IgD-negative memory B cell (primary cell): ENCODE results near the gene SLC6A18. TPM values are rescaled to one million over a fixed set of nuclear protein-coding genes. Genes with fewer than 3 reads are reported as not detected.
A peak's percentile ranks its signal among the peaks of the same experiment; 100 is the strongest.
"Not testable (repeated sequence)": the region's sequence is repeated elsewhere in the genome, so short reads cannot be mapped to it uniquely, and the experiment has no call there.

Experiments
- H3K27ac Mint-ChIP-seq, 3 donors: one replicate each; pipeline ENCODE4 v1.8.0; 2020 to 2022; ENCODE audit warnings: mild to moderate bottlenecking in 3 of 3, mixed read lengths in 3 of 3, moderate library complexity in 1 of 3
- H3K27me3 Mint-ChIP-seq: one replicate; pipeline ENCODE4 v1.8.0; 2021; ENCODE audit warnings: mixed read lengths
- H3K36me3 Mint-ChIP-seq: one replicate; pipeline ENCODE4 v1.8.0; 2020; ENCODE audit warnings: mild to moderate bottlenecking, mixed read lengths
- H3K4me1 Mint-ChIP-seq, 3 donors: one replicate each; pipeline ENCODE4 v1.8.0; 2020 to 2022; ENCODE audit warnings: mixed read lengths in 3 of 3, mild to moderate bottlenecking in 1 of 3
- H3K4me3 Mint-ChIP-seq, 4 donors: one replicate each; pipeline ENCODE4 v1.8.0; 2020 to 2022; ENCODE audit warnings: mild to moderate bottlenecking in 4 of 4, mixed read lengths in 4 of 4, moderate library complexity in 3 of 4
- H3K9me3 Mint-ChIP-seq, 3 donors: one replicate each; pipeline ENCODE4 v1.8.0; 2020 to 2021; ENCODE audit warnings: mixed read lengths in 3 of 3, mild to moderate bottlenecking in 1 of 3
- polyA plus RNA-seq: library from polyadenylated mRNA; unstranded; fragments of 300-500 nt; fragmentation: Illumina TruSeq; gene quantifications from one replicate; pipeline ENCODE4 v1.2.3, GENCODE V29; 2021

Gene SLC6A18
- polyA plus RNA-seq, 1 donor from 2014 or later = not detected

GRCh38 chr5:1270933-1271914 is 46.0 kb downstream of the SLC6A18 start:
- Mint-ChIP-seq H3K27ac (peak overlapping the region in 1 of 3 donors; percentile 73), H3K27me3 (no peaks in the 10 kb centered on the region), H3K9me3 (no peaks in the 10 kb centered on the region), H3K4me1 (peaks cover 0 to 2% (median 1%) of the 10 kb centered on the region in 3 donors), H3K36me3 (no peaks in the 10 kb centered on the region), H3K4me3 (peak overlapping the region in 1 of 4 donors; percentile 22)

- Mint-ChIP-seq H3K27ac (no peak overlapping the region), H3K4me3 (no peak overlapping the region), H3K36me3 (no peaks in the 10 kb centered on the region), H3K9me3 (no peaks in the 10 kb centered on the region), H3K4me1 (peaks cover 0 to 2% (median 1%) of the 10 kb centered on the region in 3 donors), H3K27me3 (no peaks in the 10 kb centered on the region)
These were observed 47.0 kb downstream of the SLC6A18 start for GRCh38 chr5:1272201-1272600.

- H3K4me3 Mint-ChIP-seq = no peak overlapping the region
- H3K27ac Mint-ChIP-seq = no peak overlapping the region
- no peaks in the 10 kb centered on the region for H3K27me3 Mint-ChIP-seq
- no peaks in the 10 kb centered on the region for H3K36me3 Mint-ChIP-seq
- H3K9me3 Mint-ChIP-seq = peaks cover 0 to 2% (median 0%) of the 10 kb centered on the region in 3 donors
- no peaks in the 10 kb centered on the region for H3K4me1 Mint-ChIP-seq
These were observed 48.6 kb downstream of the SLC6A18 start for GRCh38 chr5:1273745-1274144.

GRCh38 chr5:1274471-1274870 is 49.3 kb downstream of the SLC6A18 start:
- H3K36me3 Mint-ChIP-seq = no peaks in the 10 kb centered on the region
- peaks cover 0 to 2% (median 0%) of the 10 kb centered on the region in 3 donors for H3K9me3 Mint-ChIP-seq
- no peaks in the 10 kb centered on the region for H3K4me1 Mint-ChIP-seq
- no peak overlapping the region for H3K4me3 Mint-ChIP-seq
- no peaks in the 10 kb centered on the region for H3K27me3 Mint-ChIP-seq
- H3K27ac Mint-ChIP-seq = no peak overlapping the region

- H3K36me3 Mint-ChIP-seq, H3K27ac Mint-ChIP-seq, H3K27me3 Mint-ChIP-seq, H3K4me1 Mint-ChIP-seq, H3K4me3 Mint-ChIP-seq, H3K9me3 Mint-ChIP-seq: not testable (repeated sequence)
These were observed 50.5 kb downstream of the SLC6A18 start for GRCh38 chr5:1275397-1276391.

- no peak overlapping the region for H3K27ac Mint-ChIP-seq
- H3K27me3 Mint-ChIP-seq = no peaks in the 10 kb centered on the region
- peaks cover 0 to 2% (median 0%) of the 10 kb centered on the region in 3 donors for H3K9me3 Mint-ChIP-seq
- no peaks in the 10 kb centered on the region for H3K4me1 Mint-ChIP-seq
- no peak overlapping the region for H3K4me3 Mint-ChIP-seq
- no peaks in the 10 kb centered on the region for H3K36me3 Mint-ChIP-seq
These were observed 51.7 kb downstream of the SLC6A18 start for GRCh38 chr5:1276930-1277329.

- no peaks in the 10 kb centered on the region for H3K36me3 Mint-ChIP-seq
- H3K4me1 Mint-ChIP-seq = no peaks in the 10 kb centered on the region
- peaks cover 0 to 2% (median 0%) of the 10 kb centered on the region in 3 donors for H3K9me3 Mint-ChIP-seq
- H3K27ac Mint-ChIP-seq = no peak overlapping the region
- no peak overlapping the region for H3K4me3 Mint-ChIP-seq
- H3K27me3 Mint-ChIP-seq = no peaks in the 10 kb centered on the region
These were observed 52.1 kb downstream of the SLC6A18 start for GRCh38 chr5:1277331-1277730.

GRCh38 chr5:1277781-1278180 is 52.6 kb downstream of the SLC6A18 start:
- Mint-ChIP-seq H3K4me3 (no peak overlapping the region), H3K9me3 (peaks cover 0 to 2% (median 0%) of the 10 kb centered on the region in 3 donors), H3K36me3 (no peaks in the 10 kb centered on the region), H3K4me1 (no peaks in the 10 kb centered on the region), H3K27ac (no peak overlapping the region), H3K27me3 (no peaks in the 10 kb centered on the region)

- H3K27ac Mint-ChIP-seq = peak overlapping the region in 1 of 3 donors; percentile 11
- no peak overlapping the region for H3K4me3 Mint-ChIP-seq
- peaks cover 0 to 2% (median 0%) of the 10 kb centered on the region in 3 donors for H3K9me3 Mint-ChIP-seq
- H3K27me3 Mint-ChIP-seq = no peaks in the 10 kb centered on the region
- no peaks in the 10 kb centered on the region for H3K4me1 Mint-ChIP-seq
- H3K36me3 Mint-ChIP-seq = no peaks in the 10 kb centered on the region
These were observed 53.0 kb downstream of the SLC6A18 start for GRCh38 chr5:1278216-1278615.

- Mint-ChIP-seq H3K9me3 (peaks cover 0 to 2% (median 0%) of the 10 kb centered on the region in 3 donors), H3K27me3 (no peaks in the 10 kb centered on the region), H3K4me3 (no peak overlapping the region), H3K36me3 (no peaks in the 10 kb centered on the region), H3K27ac (peak overlapping the region in 1 of 3 donors; percentile 11), H3K4me1 (no peaks in the 10 kb centered on the region)
These were observed 53.7 kb downstream of the SLC6A18 start for GRCh38 chr5:1278656-1279442.

- no peak overlapping the region for H3K27ac Mint-ChIP-seq
- no peaks in the 10 kb centered on the region for H3K27me3 Mint-ChIP-seq
- H3K36me3 Mint-ChIP-seq = no peaks in the 10 kb centered on the region
- H3K9me3 Mint-ChIP-seq = peaks cover 0 to 2% (median 0%) of the 10 kb centered on the region in 3 donors
- H3K4me3 Mint-ChIP-seq = no peak overlapping the region
- no peaks in the 10 kb centered on the region for H3K4me1 Mint-ChIP-seq
These were observed 54.4 kb downstream of the SLC6A18 start for GRCh38 chr5:1279443-1280151.

- Mint-ChIP-seq H3K4me1 (no peaks in the 10 kb centered on the region), H3K4me3 (no peak overlapping the region), H3K27me3 (no peaks in the 10 kb centered on the region), H3K36me3 (no peaks in the 10 kb centered on the region), H3K9me3 (peaks cover 0 to 2% (median 0%) of the 10 kb centered on the region in 3 donors), H3K27ac (no peak overlapping the region)
These were observed 55.2 kb downstream of the SLC6A18 start for GRCh38 chr5:1280177-1281037.
